Heart left ventricle (tissue), 13 donors: ENCODE results near the gene PHTF1.

Source experiments
- POLR2A ChIP-seq, 2 donors: fragments of 450-650 bp; IDR thresholded peaks; one replicate each; pipeline ENCODE4 v1.6.1; 2017; ENCODE audit warnings: antibody characterized with exemption in 2 of 2, mild to moderate bottlenecking in 2 of 2, moderate library complexity in 2 of 2
- TF ChIP-seq, protein P1 (sequence below), 12 donors: fragments of 200-600 bp; sonication (generic) in 4 of 12; IDR thresholded peaks; one replicate each; pipeline versions ENCODE4 v1.5.0 to v1.8.0; 2018 to 2022; ENCODE audit warnings: antibody characterized with exemption in 12 of 12, mild to moderate bottlenecking in 5 of 12
- donor health status: ischemic (EF 13 %, LVEDD 7.1; RV severe dilation, severe dysfunction).
- donor health status: DM: no; HTN: yes; CAD: no.
- donor health status: DM: no; HTN: no; CAD: no.
- donor health status: ischemic (EF 25% LVEDD 6.9; RV normal size, moderate dysfunction).
- donor health status: ischemic (EF 25% LVEDD 5.7; RV mildly dilated, moderate dysfunction).
- donor health status: ischemic (EF 35%, LVEDD 5.7; RV mildly dilated, moderate dysfunction).
- donor health status: nonischemic (EF 11% LVEDD 7.7; RV severe dilation, severe dysfunction).
- donor health status: DM: yes; HTN: yes; CAD: no.
- donor health status: PGD.
- donor health status: ischemic (EF 29% LVEDD 5.4; RV normal size, mild dysfunction).
- donor health status: nonischemic (EF 23%, LVEDD 6.1; RV moderate dilation, normal function).

GRCh38 chr1:113779542-113779941, 20.3 kb upstream of the PHTF1 start:
- TF ChIP-seq, protein P1, sequence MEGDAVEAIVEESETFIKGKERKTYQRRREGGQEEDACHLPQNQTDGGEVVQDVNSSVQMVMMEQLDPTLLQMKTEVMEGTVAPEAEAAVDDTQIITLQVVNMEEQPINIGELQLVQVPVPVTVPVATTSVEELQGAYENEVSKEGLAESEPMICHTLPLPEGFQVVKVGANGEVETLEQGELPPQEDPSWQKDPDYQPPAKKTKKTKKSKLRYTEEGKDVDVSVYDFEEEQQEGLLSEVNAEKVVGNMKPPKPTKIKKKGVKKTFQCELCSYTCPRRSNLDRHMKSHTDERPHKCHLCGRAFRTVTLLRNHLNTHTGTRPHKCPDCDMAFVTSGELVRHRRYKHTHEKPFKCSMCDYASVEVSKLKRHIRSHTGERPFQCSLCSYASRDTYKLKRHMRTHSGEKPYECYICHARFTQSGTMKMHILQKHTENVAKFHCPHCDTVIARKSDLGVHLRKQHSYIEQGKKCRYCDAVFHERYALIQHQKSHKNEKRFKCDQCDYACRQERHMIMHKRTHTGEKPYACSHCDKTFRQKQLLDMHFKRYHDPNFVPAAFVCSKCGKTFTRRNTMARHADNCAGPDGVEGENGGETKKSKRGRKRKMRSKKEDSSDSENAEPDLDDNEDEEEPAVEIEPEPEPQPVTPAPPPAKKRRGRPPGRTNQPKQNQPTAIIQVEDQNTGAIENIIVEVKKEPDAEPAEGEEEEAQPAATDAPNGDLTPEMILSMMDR (IDR thresholded peaks at IDR 0.05): no peak
- no peak for TF ChIP-seq POLR2A (IDR thresholded peaks at IDR 0.05)
